G401 (cell line): ENCODE measurements around the gene UGT3A2. TPM values are rescaled to one million over a fixed set of nuclear protein-coding genes. Genes with fewer than 3 reads are reported as not detected.

ENCODE experiments used
- DNase-seq: peaks from one replicate; pipeline ENCODE4 v3.0.0-alpha.2; 2015; ENCODE audit warnings: low spot score
- in situ Hi-C: cut with HindIII; loops from 2 replicates; pipeline ENCODE4 v1.10.0; 2016; ENCODE audit warnings: low sequenced_read_pairs, mixed read lengths
- total RNA-seq: library from RNA; depleted of rRNA; stranded (reverse); fragments of >200 nt; shearing (Covaris generic); gene quantifications from 2 replicates; pipeline ENCODE4 v1.2.3, GENCODE V29; 2014; rRNA removed

UGT3A2 gene, protein sequence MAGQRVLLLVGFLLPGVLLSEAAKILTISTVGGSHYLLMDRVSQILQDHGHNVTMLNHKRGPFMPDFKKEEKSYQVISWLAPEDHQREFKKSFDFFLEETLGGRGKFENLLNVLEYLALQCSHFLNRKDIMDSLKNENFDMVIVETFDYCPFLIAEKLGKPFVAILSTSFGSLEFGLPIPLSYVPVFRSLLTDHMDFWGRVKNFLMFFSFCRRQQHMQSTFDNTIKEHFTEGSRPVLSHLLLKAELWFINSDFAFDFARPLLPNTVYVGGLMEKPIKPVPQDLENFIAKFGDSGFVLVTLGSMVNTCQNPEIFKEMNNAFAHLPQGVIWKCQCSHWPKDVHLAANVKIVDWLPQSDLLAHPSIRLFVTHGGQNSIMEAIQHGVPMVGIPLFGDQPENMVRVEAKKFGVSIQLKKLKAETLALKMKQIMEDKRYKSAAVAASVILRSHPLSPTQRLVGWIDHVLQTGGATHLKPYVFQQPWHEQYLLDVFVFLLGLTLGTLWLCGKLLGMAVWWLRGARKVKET
- not detected in 2 replicates for total RNA-seq

DNA sequence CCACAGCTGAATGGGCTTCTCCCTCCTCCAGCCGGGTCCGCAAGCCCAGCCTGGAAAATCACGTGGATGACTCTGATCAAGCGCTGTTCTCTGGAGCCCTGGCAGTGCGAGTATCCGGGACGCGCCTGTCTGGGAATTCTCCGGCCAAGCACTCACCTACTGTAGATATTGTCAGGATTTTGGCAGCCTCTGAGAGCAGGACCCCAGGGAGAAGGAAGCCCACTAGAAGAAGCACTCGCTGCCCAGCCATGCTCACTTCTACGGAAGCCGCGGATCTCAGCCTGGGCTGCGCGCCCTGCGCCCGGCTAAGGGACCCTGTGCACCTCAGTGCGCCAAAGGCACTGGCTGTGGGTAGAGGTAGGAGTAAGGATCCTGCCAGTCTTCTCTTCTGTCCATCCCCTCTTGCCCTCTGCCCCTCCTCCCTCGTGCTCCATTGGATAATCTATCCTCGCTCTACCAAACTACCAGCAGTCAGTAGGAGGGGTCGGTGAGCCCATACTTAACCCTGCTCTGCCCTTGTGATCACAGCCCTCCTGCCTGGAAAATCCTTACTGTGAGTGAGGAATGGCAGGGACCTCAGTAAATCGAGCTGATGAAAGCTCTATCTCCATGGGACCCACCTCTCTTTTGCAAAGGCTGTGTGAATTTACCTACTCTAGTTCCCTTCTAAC, at the start of gene UGT3A2:
UGT3A2 (minus strand) TSS at position 343 of the 671 bp plus-strand sequence; CDS start at position 250, 93 bp downstream.
- no peak for DNase-seq
- in situ Hi-C loops, result no loop called here

DNA sequence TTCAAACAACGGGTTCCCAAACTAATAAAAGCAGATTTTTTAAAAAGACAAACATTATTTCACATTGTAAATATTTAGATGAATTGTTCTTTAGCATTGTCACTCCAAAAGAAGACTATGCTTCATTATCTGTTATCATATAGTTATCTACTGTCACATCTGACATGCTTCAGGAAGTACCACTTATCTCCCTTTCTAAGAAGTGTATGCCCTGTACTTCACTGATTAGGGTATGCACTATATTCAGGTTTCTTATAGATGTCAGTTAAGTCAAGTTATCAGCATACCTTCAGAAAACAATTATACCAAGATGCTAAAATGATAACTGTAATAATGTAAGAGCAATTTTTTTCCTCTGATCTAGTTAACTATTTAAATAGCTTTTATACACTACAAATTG, 44.6 kb upstream of the UGT3A2 start:
- DNase-seq, result no peak
- in situ Hi-C loops, result no loop called here

DNA sequence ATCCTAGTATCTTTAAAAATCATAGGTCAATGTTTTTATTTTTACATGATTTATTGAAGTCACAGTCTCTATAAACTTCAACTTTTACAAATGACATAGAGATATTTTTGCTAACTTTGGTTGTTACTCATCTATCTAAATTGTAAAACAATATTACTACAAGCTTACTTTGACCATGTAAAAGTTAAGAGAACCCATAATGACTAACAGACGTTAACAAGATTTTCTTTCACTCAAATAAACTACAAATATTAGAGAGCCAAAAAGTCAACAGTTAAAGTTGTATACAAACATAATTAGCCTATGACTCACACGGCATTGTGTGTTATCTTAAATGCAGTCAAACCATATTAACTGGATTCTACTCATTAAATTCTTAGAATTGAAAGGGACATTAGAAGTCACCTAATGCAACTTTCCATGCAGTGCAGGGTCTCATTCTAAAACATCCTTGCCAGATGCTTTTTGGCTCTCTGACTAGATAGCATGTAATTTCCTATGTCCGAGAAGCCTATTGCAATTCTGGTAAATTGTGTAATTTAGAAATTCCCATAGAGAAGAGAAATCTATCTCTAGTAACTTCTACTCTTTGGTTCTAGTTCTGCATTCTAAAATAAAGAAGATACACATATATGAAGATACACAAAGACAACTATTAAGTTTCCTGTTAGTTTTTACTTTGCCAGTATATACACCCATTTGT, 42.2 kb upstream of the UGT3A2 start:
- DNase-seq, result no peak
- in situ Hi-C loops, result no loop called here

DNA sequence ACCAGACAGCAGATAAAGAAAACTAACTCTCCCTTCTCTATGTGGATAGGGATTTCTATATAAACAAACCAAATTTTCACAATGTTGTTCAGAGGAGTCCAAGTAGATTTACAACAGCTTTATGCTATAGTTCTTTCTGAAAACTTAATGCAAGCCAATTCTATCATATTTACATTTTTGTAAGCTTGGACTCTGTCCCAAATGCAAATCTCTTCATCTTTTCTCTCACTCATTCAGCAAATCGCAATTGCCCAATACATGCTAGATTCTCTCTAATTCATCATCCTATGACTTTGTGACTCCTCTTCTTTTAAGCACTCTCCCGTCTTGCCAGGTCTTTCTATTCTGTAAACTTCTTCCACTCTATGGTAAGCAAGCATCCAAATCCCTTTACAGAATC, 39.1 kb upstream of the UGT3A2 start:
- in situ Hi-C loops, result no loop called here
- DNase-seq, result no peak

DNA sequence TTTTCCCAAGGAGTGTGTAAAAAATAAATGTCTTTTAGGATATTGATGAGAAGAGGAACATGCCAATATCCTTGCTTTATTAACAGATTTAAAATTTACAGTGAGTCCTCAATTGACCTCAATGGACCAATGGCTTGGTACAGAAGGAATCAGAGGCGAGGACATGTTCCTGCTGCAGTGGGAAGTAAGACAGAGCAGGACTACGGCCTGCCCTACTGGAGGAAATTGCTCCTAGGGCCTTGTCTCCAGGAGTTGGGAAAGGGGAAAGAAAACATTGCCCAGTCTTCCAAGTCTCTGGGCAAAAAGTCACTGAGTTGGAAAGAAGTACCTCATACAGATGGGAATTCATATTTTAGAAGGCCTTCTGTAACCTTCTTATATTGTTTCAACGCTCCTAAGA, 33.1 kb upstream of the UGT3A2 start:
- in situ Hi-C loops, result no loop called here
- DNase-seq, result no peak

DNA sequence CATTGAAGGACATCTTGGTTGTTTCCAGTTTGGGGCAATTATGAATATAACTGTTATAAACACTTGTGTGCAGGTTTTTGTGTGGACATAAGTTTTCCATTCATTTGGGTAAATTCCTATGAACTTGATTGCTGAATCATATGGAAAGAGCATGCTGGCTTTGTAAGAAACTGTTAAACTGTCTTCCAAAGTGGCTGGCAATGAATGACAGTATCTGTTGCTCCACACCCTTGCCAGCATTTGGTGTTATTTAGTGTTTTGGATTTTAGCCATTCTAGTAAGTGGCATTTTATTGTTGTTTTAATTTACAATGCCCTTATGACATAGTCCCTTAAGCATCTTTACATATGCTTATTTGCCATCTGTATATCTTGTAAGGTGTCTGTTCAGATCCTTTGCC, 29.8 kb upstream of the UGT3A2 start:
- in situ Hi-C loops, result no loop called here

DNA sequence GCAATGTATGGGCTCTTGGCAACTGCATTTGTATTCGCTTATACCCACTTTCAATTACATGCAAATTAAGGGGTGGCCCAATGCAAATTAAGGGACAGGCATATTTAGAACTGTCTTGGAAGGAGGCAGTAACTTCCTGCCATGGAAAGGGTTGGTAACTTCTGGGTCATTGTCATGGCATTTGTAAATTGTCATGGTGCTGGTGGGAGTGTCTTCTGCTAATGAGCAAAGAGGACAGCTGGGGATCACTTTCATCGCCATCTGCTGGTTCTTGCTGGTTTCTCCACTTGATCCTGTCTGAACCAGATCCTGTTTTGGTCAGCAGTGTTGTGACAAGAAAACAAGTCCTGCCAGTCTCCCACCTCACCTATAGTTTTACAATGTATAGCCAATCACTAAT, 23.3 kb upstream of the UGT3A2 start:
- in situ Hi-C loops, result no loop called here
- no peak for DNase-seq

More for the DNA sequence above, 29.8 kb upstream of the UGT3A2 start:
- no peak for DNase-seq

DNA sequence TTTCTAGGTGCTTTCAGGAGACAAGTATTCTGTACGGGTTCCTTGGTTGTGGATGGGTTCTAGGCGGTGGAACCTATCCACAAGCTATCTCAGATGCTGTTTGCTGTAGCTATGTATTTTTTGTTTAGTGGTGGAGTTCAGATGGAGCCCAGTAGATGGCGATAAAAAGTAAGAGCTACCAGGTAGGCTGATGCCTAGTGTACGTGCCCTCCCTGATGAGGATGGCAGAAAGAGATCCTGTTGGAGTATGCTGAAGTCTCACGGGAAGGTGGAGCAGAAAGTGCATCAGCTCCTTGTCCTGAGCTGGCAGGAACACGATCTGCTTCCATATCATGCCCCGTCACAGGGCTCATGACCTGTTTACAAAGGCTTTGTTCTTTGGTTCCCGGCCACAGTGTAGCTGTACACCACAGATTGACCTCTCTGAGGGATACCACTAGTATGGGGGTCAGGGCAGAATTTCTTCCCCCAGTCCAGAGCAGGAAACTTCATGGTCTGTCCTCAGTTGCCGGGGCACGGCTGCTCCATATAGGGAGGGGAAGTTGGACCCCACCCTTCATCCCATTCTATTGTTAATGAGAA, 12.6 kb upstream of the UGT3A2 start:
- in situ Hi-C loops, result no loop called here
- peak; percentile 53 for DNase-seq

DNA sequence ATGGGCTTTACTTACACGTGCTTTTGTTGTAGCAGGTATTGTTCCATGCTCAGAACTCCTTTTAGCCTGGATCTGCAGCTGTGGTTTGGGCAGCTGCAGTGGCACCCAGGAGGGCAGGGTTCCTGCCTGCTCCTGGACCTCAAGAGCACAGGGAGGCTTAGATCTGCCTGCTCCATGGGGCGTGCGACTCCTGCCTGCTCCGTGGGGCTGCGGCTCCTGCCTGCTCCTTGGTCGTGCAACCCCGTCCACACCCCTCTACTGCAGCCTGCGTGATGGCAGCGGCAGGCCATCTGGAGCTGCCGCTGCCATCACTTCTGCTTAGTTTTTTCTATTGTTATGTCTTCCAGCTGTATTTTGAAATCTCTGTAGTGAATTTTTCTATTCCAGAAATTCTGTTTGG, 11.7 kb upstream of the UGT3A2 start:
- in situ Hi-C loops, result no loop called here
- DNase-seq, result no peak

DNA sequence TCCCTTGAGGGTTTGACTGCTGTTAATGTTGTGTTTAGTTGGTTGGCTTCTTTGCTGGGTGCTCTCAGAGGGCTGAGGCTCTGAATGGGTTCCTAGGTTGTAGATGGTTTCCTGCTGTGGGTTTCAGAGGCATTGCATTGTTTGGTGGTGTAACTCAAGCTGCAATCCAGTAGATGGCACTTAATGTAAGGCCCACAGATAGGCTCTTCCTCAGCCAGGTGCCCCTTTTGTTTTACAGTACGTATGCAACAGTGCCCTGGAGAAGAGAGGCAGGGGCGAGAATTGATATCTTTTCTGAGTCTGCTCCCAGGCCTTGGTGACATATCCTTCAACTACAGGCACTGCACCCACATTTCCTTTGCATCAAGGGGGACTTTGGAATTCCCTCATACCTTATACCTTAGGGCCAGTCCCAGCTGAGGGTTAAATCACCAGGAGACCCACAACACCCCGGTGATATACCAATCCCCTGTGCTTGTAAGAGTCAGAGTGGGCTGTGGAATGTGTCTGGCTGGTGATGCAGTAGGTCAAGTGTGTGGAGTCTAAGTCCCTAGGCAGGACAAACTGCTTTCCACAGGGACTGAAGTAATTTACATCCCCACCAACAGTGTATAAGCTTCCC, 7.0 kb upstream of the UGT3A2 start:
- DNase-seq, result peak; percentile 2
- in situ Hi-C loops, result no loop called here

DNA sequence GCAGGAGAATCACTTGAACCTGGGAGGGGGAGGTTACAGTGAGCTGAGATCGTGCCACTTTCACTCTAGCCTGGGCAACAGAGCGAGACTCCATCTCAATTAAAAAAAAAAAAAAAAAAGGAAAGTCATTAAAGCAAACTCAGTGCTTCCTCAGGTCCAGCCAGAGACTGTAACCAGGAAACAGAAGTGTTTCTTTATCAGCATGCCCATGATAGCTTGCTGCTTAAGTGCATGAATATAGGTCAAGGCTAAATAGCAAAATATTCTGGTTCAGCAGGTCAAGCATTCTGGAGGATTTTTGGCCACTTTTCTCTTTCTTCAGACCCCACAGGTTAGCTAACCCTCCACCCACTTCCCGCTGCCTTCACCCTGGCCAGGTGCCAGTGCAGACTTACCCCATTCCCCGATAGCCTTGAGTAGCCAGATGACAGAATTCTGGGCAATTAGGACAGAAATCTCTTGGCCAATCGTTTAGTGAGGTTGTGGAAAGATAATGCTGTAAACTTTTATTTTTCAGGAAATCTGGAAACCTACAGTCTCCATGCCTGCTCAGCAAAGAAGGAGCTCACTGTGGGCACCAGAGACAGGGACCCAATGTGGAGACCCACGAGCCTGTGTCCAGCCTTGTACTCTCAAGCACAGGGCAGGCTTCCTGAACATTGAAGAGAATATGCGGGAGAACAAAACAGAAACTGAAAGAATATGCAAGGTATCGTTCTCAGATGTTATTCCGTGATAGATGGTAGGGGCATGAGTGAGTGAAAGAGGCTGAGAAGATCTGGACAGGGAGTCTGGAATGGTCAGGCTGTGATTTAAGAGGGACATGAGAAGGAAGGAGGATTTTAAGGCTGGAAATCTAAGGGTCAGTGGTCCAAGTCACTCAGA, 4.2 kb upstream of the UGT3A2 start:
- in situ Hi-C loops, result no loop called here
- no peak for DNase-seq

DNA sequence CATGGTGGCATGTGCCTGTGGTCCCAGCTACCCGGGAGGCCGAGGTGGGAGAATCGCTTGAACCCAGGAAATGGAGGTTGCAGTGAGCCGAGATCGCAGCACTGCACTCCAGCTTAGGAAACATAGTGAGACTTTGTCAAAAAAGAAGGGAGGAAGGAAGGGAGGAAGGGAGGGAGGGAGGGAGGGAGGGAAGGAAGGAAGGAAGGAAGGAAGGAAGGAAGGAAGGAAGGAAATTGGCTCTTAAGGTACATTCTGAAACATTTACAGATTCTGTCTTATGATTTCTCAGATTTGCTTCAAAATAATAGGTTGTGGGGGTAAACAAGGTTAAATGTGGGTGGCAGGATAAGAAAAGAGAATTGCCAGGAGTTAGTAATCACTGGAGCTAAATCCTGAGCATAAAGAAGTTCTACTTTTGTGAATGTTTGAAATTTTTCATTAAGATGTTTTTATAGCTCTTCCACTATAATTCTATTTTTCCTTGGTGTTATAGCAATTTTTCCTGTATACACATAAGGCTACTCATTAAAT, 2.1 kb upstream of the UGT3A2 start:
- in situ Hi-C loops, result no loop called here
- no peak for DNase-seq

DNA sequence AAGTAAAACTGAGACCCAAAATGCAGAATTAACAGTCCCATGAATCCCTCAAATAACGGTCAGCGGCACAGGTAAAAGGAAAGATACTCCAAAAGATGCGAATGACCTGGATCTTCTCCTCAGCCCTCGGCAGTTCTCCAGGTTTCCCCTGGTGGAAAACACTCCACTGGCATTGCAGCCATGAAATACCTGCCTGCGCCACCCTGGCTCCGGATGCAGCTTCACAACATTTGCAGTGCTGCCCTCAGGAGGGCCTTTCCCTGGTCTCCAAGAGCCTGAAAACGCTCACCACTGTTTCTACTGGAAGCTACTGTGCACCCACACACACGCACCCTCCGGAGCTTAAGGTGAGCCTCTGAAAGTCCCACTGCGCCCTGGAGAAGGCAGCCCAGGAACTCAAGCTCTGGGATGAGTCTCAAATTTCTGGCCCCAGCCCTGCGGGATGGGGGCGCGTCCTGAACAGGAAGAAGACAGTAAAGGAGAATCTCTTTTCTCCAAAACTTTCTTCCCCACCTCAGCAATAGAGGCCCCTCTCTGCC, 612 bp downstream of the UGT3A2 start:
- in situ Hi-C loops, result no loop called here
- DNase-seq, result no peak

DNA sequence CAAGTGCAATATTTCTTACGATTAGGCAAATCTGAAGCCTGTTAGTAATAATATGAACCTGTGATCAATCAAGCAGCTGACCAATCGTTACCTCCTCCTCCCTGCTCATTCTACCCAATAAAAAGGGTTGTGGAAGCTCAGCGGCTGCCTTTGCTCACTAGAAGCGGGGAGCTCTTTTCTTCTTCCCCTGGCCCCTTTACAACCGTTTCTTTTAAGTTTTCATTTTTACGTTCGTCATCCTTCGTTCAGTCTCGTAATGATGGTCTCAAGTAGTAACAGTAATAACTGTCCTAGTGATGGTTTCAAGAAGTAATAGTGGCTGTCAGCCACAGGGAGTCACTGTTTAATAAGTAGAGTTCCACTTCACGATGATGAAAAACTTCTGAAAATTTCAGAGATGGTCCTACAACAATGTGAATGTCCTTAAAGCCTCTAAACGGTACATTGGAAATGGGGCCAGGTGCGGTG, 6.2 kb downstream of the UGT3A2 start:
- in situ Hi-C loops, result no loop called here
- no peak for DNase-seq

DNA sequence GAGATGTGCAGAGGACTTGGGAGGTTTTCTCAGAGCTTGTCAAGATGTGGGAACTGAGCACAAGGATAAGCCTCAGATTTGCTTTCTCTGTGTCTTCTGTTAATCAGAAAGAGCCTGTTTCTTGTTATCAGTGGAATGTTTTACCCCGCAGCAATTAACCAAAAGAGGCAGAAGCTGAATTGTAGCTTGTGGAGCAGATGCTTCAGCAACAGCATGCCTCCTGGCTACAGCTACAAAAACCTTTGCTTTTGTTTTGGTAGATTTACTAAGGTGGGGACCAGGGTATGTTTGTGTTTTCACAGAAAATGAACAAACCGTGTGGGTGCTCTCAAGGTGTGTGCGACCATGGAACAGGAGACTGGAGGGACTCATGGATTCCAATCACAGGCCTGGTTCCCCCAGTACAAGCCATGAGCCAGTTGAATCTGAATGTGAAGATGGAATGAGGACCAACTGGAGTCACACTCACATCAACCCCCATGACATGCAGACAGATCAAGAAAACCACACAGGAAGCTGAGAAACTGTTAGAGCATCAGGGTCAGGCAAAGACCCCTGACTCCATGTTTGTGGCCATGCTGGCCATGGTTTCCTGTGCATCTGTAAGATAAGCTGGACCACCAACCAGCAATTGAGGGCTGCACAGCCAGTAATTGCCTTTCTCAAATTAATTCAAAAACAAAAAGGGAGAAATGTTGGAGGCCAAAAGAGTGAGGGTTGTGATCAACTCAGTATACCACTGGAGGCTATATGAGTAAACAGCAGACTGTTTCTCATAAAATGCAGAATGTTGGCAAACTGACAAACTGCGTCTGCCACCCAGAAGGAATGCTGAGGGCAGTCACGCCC, 6.9 kb downstream of the UGT3A2 start:
- no peak for DNase-seq
- in situ Hi-C loops, result no loop called here

DNA sequence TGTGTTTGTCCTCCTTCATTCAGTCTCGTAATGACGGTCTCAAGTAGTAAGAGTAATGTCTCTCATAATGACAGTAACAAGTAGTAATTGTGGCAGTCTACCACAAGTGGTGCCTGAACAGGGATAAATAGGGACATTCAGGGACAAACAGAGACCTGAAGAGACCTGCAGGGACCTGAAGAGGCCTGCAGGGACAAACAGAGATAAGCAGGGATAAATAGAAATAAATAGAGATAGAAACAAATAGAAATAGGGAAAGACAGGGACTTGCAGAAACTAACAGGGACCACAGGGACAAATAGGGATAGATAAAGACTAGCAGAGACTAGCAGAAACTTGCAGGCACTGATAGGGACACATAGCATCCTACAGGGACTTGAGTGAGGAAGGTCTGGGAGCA, 7.9 kb downstream of the UGT3A2 start:
- in situ Hi-C loops, result no loop called here
- DNase-seq, result no peak

DNA sequence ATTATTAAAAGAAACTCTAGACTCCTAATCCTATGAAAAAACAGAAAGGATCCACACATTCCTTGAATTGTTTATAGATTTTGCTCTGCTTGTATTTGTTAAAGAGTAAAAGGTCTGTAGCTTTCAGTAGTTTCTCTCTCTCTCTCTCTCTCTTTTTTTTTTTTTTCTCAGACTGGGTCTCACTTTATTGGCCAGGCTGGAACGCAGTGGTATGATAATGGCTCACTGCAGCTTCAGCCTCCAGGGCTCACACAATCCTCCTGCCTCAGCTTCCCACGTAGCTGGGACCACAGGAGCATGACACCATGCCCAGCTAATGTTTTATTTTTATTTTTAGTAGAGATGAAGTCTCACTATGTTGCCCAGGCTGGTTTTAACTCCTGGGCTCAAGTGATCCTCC, 9.3 kb downstream of the UGT3A2 start:
- in situ Hi-C loops, result no loop called here
- DNase-seq, result no peak
